GM20000 (cell line): ENCODE results near the gene NAA16.
"Not testable (repeated sequence)": the region's sequence is repeated elsewhere in the genome, so short reads cannot be mapped to it uniquely, and the experiment has no call there.

ENCODE experiments used
- DNase-seq: peaks from one replicate; pipeline ENCODE4 v3.0.0; 2012; ENCODE audit warnings: low spot score
- TF ChIP-seq, protein P1 (sequence below): IDR thresholded peaks from 2 replicates; pipeline ENCODE4 v1.5.1; 2012; ENCODE audit warnings: mild to moderate bottlenecking, control low read depth; ENCODE audit errors: extremely low read depth, missing control alignments

NAA16 gene

GRCh38 chr13:41274881-41275280 lies 36.2 kb upstream of the NAA16 start:
- TF ChIP-seq, protein P1, sequence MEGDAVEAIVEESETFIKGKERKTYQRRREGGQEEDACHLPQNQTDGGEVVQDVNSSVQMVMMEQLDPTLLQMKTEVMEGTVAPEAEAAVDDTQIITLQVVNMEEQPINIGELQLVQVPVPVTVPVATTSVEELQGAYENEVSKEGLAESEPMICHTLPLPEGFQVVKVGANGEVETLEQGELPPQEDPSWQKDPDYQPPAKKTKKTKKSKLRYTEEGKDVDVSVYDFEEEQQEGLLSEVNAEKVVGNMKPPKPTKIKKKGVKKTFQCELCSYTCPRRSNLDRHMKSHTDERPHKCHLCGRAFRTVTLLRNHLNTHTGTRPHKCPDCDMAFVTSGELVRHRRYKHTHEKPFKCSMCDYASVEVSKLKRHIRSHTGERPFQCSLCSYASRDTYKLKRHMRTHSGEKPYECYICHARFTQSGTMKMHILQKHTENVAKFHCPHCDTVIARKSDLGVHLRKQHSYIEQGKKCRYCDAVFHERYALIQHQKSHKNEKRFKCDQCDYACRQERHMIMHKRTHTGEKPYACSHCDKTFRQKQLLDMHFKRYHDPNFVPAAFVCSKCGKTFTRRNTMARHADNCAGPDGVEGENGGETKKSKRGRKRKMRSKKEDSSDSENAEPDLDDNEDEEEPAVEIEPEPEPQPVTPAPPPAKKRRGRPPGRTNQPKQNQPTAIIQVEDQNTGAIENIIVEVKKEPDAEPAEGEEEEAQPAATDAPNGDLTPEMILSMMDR = no peak
- DNase-seq = no peak

- TF ChIP-seq, protein P1 = no peak
- DNase-seq = no peak
Measured at GRCh38 chr13:41276824-41277223, 34.2 kb upstream of the NAA16 start.

- DNase-seq = not testable (repeated sequence)
Measured at GRCh38 chr13:41279156-41279555, 31.9 kb upstream of the NAA16 start.

DNA sequence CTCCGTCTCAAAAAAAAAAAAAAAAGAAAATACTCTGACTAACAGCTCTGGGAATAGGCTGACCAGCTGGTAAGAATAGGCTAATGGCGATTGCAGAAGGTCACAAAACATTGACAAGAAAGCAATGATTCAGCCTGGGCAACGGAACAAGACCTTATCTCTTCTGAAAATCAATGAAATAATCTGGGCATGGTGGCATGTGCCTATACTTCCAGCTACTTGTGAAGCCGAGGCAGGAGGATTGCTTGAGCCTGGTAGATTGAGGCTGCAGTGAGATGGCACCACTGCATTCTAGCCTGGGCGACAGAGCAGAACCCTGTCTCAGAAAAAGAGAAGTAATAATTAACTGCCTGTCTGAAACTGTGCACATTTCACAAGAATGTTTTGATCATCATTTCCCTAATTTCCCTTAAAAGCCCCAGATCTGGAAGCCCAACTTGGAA lies 28.9 kb upstream of the NAA16 start:
- TF ChIP-seq, protein P1 = no peak
- DNase-seq = no peak

DNA sequence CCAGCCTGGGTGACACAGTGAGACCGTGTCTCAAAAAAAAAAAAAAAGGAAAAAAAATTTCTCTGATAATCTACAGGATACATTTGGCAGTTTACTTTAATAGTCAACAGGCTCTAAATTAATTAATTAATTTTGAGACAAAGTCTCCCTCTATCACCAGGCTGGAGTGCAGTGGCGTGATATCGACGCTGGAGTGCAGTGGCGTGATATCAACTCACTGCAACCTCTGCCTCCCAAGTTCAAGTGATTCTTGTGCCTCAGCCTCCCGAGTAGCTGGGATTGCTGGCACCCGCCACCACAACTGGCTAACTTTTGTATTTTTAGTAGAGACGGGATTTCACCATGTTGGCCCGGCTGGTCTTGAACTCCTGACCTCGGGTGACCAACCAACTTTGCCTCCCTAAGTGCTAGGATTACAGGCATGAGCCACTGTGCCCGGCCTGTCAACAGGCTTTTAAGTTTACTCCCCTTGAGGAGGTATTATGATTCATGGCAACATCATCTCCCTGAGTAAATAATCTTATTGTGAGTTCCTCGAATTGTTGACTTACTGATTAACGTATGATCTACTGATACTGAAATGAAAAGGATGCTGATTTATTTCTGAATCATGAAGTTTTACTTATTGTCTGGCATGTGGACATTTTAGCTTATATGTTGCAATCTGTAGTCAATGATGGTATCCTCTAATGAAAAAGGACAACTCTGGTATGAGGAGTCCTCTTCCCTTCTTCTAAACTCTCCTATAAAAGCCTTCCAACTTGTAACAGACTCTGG lies 26.4 kb upstream of the NAA16 start:
- TF ChIP-seq, protein P1 = no peak
- no peak for DNase-seq

DNA sequence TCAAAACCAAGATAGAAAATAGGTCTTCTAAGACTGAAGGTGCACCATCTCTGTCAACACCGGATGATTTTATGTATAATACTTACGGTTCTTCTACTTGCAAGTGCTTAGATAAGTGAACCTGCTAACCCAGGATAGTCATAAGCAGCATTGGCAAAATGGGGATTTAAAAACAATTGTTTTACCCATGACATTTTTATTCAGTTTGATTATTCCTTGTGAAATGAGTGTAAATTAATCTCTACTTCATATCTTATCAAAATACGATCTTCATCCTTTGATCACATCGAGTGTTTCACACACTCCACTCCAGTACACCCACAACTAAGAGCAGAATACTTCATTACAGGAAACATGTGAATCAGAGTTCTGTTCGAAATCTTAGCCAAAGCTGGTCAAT lies 24.7 kb upstream of the NAA16 start:
- DNase-seq = no peak
- TF ChIP-seq, protein P1 = no peak

DNA sequence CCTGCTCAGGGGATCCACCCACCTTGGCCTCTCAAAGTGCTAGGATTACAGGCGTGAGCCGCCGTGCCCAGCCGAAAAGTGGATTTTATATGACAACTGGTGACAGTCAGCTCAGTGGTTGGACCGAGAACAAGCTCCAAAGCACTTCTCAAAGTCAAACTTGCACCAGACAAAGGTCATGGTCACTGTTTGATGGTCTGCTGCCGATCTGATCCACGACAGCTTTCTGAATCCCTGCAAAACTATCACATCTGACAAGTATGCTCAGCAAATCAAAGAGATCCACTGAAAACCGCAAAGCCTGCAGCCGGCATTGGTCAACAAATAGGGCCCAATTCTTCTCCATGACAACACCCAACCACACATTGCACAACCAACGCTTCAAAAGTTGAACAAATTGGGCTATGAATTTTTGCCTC lies 21.6 kb upstream of the NAA16 start:
- no peak for DNase-seq
- TF ChIP-seq, protein P1 = no peak

DNA sequence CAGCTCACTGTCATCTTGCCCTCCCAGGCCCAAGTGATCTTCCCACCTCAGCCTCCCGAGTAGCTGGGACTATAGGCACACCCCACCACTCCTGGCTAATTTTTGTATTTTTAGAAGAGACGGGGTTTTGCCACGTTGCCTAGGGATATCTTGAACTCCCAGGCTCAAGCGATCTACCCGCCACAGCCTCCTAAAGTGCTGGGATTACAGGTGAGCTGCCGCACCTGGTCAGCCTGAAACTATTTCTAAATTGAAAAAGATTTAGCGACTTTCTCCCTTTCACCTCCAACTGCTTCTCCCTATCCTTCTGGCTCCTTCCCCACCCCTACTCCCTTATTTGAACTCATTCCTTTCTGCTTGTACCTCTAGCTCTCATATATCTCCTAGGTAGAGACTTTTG lies 19.8 kb upstream of the NAA16 start:
- no peak for DNase-seq
- TF ChIP-seq, protein P1 = no peak
